GM12878 (cell line): ENCODE results near the gene N4BP2.
A peak's percentile ranks its signal among the peaks of the same experiment; 100 is the strongest.

Experiments used
- CHD2 ChIP-seq: IDR thresholded peaks from 2 replicates; pipeline ENCODE4 v1.6.1; 2011; ENCODE audit warnings: low read depth, low read length, improper control_type of control experiment, borderline replicate concordance
- CTCF ChIP-seq, 3 experiments: IDR thresholded peaks in 2 of 3; conservative IDR thresholded peaks in 1 of 3; 2 replicates each; pipeline ENCODE4 v1.5.1; 2011; ENCODE audit warnings: low read depth in 3 of 3, low read length in 3 of 3, mild to moderate bottlenecking in 3 of 3, control low read depth in 2 of 3, moderate library complexity in 2 of 3, inconsistent platforms in 1 of 3, mixed read lengths in 1 of 3; ENCODE audit not compliant: control insufficient read depth in 2 of 3, insufficient read depth in 1 of 3; ENCODE audit errors: extremely low read depth in 1 of 3
- EP300 ChIP-seq, 2 experiments: fragments of 150-350 bp in 1 of 2; IDR thresholded peaks; 2 replicates each; pipeline ENCODE4 v1.6.1; 2011 to 2012; ENCODE audit warnings: low read depth in 2 of 2, low read length in 2 of 2, borderline replicate concordance in 1 of 2, improper control_type of control experiment in 1 of 2, inconsistent platforms in 1 of 2; ENCODE audit not compliant: control insufficient read depth in 1 of 2
- POLR2AphosphoS5 ChIP-seq: IDR thresholded peaks from 2 replicates; pipeline ENCODE4 v1.6.1; 2011; ENCODE audit warnings: mild to moderate bottlenecking, low read length, inconsistent platforms
- STAT3 ChIP-seq: IDR thresholded peaks from 2 replicates; pipeline ENCODE4 v1.6.1; 2011; ENCODE audit warnings: low read depth, low read length, improper control_type of control experiment
- ZZZ3 ChIP-seq: IDR thresholded peaks from 2 replicates; pipeline ENCODE4 v1.6.1; 2011; ENCODE audit warnings: low read depth; ENCODE audit not compliant: control insufficient read depth, insufficient read length

GRCh38 chr4:40185830-40186664 is 129.4 kb downstream of the N4BP2 start:
- TF ChIP-seq POLR2AphosphoS5 = peak; percentile 70; the same call in 1 of the 2 replicates
- peak; percentile 81 to 90 for TF ChIP-seq EP300 (IDR thresholded peaks at IDR 0.05; ENCODE audit: borderline replicate concordance in 1 of 2, control insufficient read depth in 1 of 2, low read depth in 2 of 2, low read length in 2 of 2)
- peak; percentile 59; the same call in 1 of the 2 replicates for TF ChIP-seq CHD2
- TF ChIP-seq CTCF (IDR thresholded peaks at IDR 0.05 in 2 of 3, conservative IDR thresholded peaks at IDR 0.05 in 1 of 3; ENCODE audit: control insufficient read depth in 2 of 3, extremely low read depth in 1 of 3, insufficient read depth in 1 of 3, low read depth in 3 of 3, low read length in 3 of 3) = no peak
- TF ChIP-seq STAT3 = 0 out of 2 replicates have a peak, but pooled peaks have one; percentile 92
- TF ChIP-seq ZZZ3 = no peak
